GM23338 (cell line): ENCODE data around the gene PDE4C. TPM values are rescaled to one million over a fixed set of nuclear protein-coding genes. Genes with fewer than 3 reads are reported as not detected.

Experiments
- ATAC-seq: fragments of 200-7000 bp; cut with Tn5 transposase; 3 replicates; pipeline ENCODE4 v1.9.1; 2020
- DNase-seq: peaks from one replicate; pipeline ENCODE4 v3.0.0-alpha.2; 2015; ENCODE audit warnings: low spot score
- H2AFZ ChIP-seq: fragments of 200-600 bp; sonication (generic); 2 replicates; pipeline ENCODE4 v1.8.0; 2016; ENCODE audit warnings: antibody characterized with exemption, mild to moderate bottlenecking, moderate library complexity
- H3F3A ChIP-seq: fragments of 200-600 bp; sonication (generic); replicated peaks from 2 replicates; pipeline ENCODE4 v1.8.0; 2017; ENCODE audit warnings: antibody characterized with exemption, mixed run types, low read depth
- H3K27ac ChIP-seq: fragments of 200-600 bp; sonication (generic); 2 replicates; pipeline ENCODE4 v1.6.1; 2016; ENCODE audit warnings: low read depth
- H3K27me3 ChIP-seq: fragments of 200-600 bp; sonication (generic); 2 replicates; pipeline ENCODE4 v1.8.0; 2016; ENCODE audit warnings: mild to moderate bottlenecking, mixed run types, moderate library complexity; ENCODE audit not compliant: insufficient read depth
- H3K36me3 ChIP-seq: fragments of 200-600 bp; sonication (generic); 2 replicates; pipeline ENCODE4 v1.8.0; 2016; ENCODE audit warnings: mild to moderate bottlenecking; ENCODE audit not compliant: insufficient read depth
- H3K4me1 ChIP-seq: fragments of 200-600 bp; sonication (generic); 2 replicates; pipeline ENCODE4 v1.8.0; 2016; ENCODE audit warnings: mild to moderate bottlenecking, moderate library complexity; ENCODE audit not compliant: insufficient read depth
- H3K4me2 ChIP-seq: fragments of 200-600 bp; sonication (generic); 2 replicates; pipeline ENCODE4 v1.7.1; 2017; ENCODE audit warnings: mixed run types
- H3K4me3 ChIP-seq: fragments of 200-600 bp; sonication (generic); 2 replicates; pipeline ENCODE4 v1.6.1; 2016; ENCODE audit warnings: mixed run types
- H3K79me2 ChIP-seq: fragments of 200-600 bp; sonication (generic); replicated peaks from 2 replicates; pipeline ENCODE4 v1.8.0; 2017; ENCODE audit warnings: mild to moderate bottlenecking; ENCODE audit not compliant: insufficient read depth
- H3K9me2 ChIP-seq: fragments of 200-600 bp; sonication (generic); 2 replicates; pipeline ENCODE4 v1.8.0; 2017; ENCODE audit not compliant: insufficient read depth
- H4K20me1 ChIP-seq: fragments of 200-600 bp; sonication (generic); replicated peaks from 2 replicates; pipeline ENCODE4 v1.8.0; 2017; ENCODE audit warnings: mild to moderate bottlenecking; ENCODE audit not compliant: insufficient read depth
- H3K27ac Mint-ChIP-seq: 2 replicates; pipeline ENCODE4 v1.8.0; 2020; ENCODE audit warnings: inconsistent platforms, mild to moderate bottlenecking, moderate library complexity, mixed read lengths
- H3K27me3 Mint-ChIP-seq: 3 replicates; pipeline ENCODE4 v1.8.0; 2022; ENCODE audit warnings: low read depth, mild to moderate bottlenecking, moderate library complexity, mixed read lengths, inconsistent platforms; ENCODE audit not compliant: insufficient read depth, poor library complexity
- H3K36me3 Mint-ChIP-seq: 3 replicates; pipeline ENCODE4 v1.8.0; 2021; ENCODE audit warnings: low read depth, mild to moderate bottlenecking, inconsistent platforms, moderate library complexity, mixed read lengths
- H3K4me1 Mint-ChIP-seq: 3 replicates; pipeline ENCODE4 v1.8.0; 2020; ENCODE audit warnings: mild to moderate bottlenecking, inconsistent platforms, mixed read lengths
- H3K4me3 Mint-ChIP-seq: 3 replicates; pipeline ENCODE4 v1.8.0; 2021; ENCODE audit warnings: moderate library complexity, mild to moderate bottlenecking, inconsistent platforms, mixed read lengths
- H3K9me3 Mint-ChIP-seq: 3 replicates; pipeline ENCODE4 v1.8.0; 2020; ENCODE audit warnings: moderate library complexity, mild to moderate bottlenecking, inconsistent platforms, mixed read lengths
- CREB1 ChIP-seq: fragments of 250-450 bp; sonication (Bioruptor Pico); IDR thresholded peaks from 2 replicates; pipeline ENCODE4 v1.5.0; 2020; ENCODE audit warnings: low read depth, mild to moderate bottlenecking, moderate library complexity
- CTCF ChIP-seq, 2 experiments: fragments of 200-600 bp in 1 of 2; sonication (generic) in 1 of 2; conservative IDR thresholded peaks; 2 replicates each; pipeline versions ENCODE4 v1.5.1 to v1.6.1; 2016 to 2017; ENCODE audit warnings: antibody characterized with exemption in 2 of 2, low read depth in 2 of 2, mild to moderate bottlenecking in 2 of 2, moderate library complexity in 1 of 2
- ETS1 ChIP-seq: IDR thresholded peaks from 2 replicates; pipeline ENCODE4 v1.6.1; 2016; ENCODE audit warnings: antibody characterized with exemption
- EZH2phosphoT487 ChIP-seq: fragments of 200-600 bp; sonication (generic); IDR thresholded peaks from one replicate; pipeline ENCODE4 v1.8.1; 2018; ENCODE audit warnings: antibody characterized with exemption; ENCODE audit not compliant: unreplicated experiment
- NANOG ChIP-seq: IDR thresholded peaks from 2 replicates; pipeline ENCODE4 v1.6.1; 2016; ENCODE audit warnings: antibody characterized with exemption, borderline replicate concordance
- POLR2AphosphoS5 ChIP-seq: IDR thresholded peaks from 2 replicates; pipeline ENCODE4 v1.6.1; 2016; ENCODE audit warnings: antibody characterized with exemption, low read depth
- ZNF114 ChIP-seq: fragments of 250-450 bp; sonication (Bioruptor Pico); IDR thresholded peaks from 2 replicates; pipeline ENCODE4 v1.5.0; 2020; ENCODE audit warnings: mild to moderate bottlenecking, moderate library complexity
- ZNF331 ChIP-seq: fragments of 250-450 bp; sonication (Bioruptor Pico); IDR thresholded peaks from 2 replicates; pipeline ENCODE4 v1.5.0; 2020; ENCODE audit warnings: low read depth, mild to moderate bottlenecking, moderate library complexity
- polyA plus RNA-seq: library from polyadenylated mRNA; unstranded; fragments of >200 nt; fragmentation: Nextera tagmentation; extraction: Ambion mirVana; gene quantifications from 2 replicates; pipeline ENCODE4 v1.2.1, GENCODE V29; 2016
- total RNA-seq: library from RNA; depleted of rRNA; stranded (reverse); fragments of >200 nt; shearing (Covaris generic); gene quantifications from 2 replicates; pipeline ENCODE4 v1.2.3, GENCODE V29; 2014
- TF ChIP-seq, protein P1 (sequence below): fragments of 250-450 bp; sonication (Bioruptor Pico); IDR thresholded peaks from 2 replicates; pipeline ENCODE4 v1.5.0; 2020; ENCODE audit warnings: mild to moderate bottlenecking, moderate library complexity

The PDE4C gene
- total and polyA plus RNA-seq, 2 experiments from 2014 or later = 1.6 to 3.6 TPM

DNA sequence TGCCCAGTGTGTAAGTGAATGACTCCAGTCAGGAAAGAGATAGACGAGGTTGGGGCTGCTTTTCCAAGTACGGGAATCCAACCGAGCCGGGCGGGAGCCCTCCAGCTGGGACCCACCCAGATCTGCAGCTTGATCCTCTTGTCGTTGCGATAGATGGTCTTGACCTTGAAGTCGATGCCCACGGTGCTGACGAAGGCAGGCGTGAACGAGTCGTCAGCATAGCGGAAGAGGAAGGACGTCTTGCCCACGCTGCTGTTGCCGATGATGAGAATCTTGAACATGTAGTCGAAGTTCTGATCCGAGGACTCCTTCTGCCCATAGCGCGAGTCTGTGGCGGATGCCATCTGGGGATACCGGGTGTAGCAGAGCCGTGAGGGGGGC, 23.9 kb downstream of the PDE4C start:
- H3K9me3 Mint-ChIP-seq = no peaks in the 10 kb centered on the region
- H3K4me2 ChIP-seq = peak overlapping the region; percentile 94

More for the DNA sequence above, 23.9 kb downstream of the PDE4C start:
- H3F3A ChIP-seq = peaks cover 31% of the 10 kb centered on the region
- H4K20me1 ChIP-seq = peaks cover 5% of the 10 kb centered on the region
- H2AFZ ChIP-seq = no peak overlapping the region
- no peak for ATAC-seq
- Mint-ChIP-seq H3K4me3 (peak overlapping the region; percentile 97; the same call in 2 of the 3 replicates), H3K36me3 (peaks cover 35% of the 10 kb centered on the region), H3K27me3 (peaks cover 16% of the 10 kb centered on the region), H3K27ac (no peak overlapping the region), H3K4me1 (peaks cover 17% of the 10 kb centered on the region; the same call in 2 of the 3 replicates)
- H3K36me3 ChIP-seq = peaks cover 11% of the 10 kb centered on the region; the same call in 1 of the 2 replicates
- H3K4me1 ChIP-seq = peaks cover 11% of the 10 kb centered on the region
- H3K27ac ChIP-seq = no peak overlapping the region
- no peak for DNase-seq
- no peaks in the 10 kb centered on the region for H3K27me3 ChIP-seq
- peak overlapping the region; percentile 90 for H3K4me3 ChIP-seq
- H3K9me2 ChIP-seq = no peaks in the 10 kb centered on the region
- TF ChIP-seq ETS1 (no peak), NANOG (no peak), ZNF114 (no peak), EZH2phosphoT487 (no peak), CREB1 (CRISPR knock-in tag) (no peak), ZNF331 (no peak), POLR2AphosphoS5 (no peak), CTCF (conservative IDR thresholded peaks at IDR 0.05; ENCODE audit: low read depth in 2 of 2) (no peak)
- TF ChIP-seq, protein P1, sequence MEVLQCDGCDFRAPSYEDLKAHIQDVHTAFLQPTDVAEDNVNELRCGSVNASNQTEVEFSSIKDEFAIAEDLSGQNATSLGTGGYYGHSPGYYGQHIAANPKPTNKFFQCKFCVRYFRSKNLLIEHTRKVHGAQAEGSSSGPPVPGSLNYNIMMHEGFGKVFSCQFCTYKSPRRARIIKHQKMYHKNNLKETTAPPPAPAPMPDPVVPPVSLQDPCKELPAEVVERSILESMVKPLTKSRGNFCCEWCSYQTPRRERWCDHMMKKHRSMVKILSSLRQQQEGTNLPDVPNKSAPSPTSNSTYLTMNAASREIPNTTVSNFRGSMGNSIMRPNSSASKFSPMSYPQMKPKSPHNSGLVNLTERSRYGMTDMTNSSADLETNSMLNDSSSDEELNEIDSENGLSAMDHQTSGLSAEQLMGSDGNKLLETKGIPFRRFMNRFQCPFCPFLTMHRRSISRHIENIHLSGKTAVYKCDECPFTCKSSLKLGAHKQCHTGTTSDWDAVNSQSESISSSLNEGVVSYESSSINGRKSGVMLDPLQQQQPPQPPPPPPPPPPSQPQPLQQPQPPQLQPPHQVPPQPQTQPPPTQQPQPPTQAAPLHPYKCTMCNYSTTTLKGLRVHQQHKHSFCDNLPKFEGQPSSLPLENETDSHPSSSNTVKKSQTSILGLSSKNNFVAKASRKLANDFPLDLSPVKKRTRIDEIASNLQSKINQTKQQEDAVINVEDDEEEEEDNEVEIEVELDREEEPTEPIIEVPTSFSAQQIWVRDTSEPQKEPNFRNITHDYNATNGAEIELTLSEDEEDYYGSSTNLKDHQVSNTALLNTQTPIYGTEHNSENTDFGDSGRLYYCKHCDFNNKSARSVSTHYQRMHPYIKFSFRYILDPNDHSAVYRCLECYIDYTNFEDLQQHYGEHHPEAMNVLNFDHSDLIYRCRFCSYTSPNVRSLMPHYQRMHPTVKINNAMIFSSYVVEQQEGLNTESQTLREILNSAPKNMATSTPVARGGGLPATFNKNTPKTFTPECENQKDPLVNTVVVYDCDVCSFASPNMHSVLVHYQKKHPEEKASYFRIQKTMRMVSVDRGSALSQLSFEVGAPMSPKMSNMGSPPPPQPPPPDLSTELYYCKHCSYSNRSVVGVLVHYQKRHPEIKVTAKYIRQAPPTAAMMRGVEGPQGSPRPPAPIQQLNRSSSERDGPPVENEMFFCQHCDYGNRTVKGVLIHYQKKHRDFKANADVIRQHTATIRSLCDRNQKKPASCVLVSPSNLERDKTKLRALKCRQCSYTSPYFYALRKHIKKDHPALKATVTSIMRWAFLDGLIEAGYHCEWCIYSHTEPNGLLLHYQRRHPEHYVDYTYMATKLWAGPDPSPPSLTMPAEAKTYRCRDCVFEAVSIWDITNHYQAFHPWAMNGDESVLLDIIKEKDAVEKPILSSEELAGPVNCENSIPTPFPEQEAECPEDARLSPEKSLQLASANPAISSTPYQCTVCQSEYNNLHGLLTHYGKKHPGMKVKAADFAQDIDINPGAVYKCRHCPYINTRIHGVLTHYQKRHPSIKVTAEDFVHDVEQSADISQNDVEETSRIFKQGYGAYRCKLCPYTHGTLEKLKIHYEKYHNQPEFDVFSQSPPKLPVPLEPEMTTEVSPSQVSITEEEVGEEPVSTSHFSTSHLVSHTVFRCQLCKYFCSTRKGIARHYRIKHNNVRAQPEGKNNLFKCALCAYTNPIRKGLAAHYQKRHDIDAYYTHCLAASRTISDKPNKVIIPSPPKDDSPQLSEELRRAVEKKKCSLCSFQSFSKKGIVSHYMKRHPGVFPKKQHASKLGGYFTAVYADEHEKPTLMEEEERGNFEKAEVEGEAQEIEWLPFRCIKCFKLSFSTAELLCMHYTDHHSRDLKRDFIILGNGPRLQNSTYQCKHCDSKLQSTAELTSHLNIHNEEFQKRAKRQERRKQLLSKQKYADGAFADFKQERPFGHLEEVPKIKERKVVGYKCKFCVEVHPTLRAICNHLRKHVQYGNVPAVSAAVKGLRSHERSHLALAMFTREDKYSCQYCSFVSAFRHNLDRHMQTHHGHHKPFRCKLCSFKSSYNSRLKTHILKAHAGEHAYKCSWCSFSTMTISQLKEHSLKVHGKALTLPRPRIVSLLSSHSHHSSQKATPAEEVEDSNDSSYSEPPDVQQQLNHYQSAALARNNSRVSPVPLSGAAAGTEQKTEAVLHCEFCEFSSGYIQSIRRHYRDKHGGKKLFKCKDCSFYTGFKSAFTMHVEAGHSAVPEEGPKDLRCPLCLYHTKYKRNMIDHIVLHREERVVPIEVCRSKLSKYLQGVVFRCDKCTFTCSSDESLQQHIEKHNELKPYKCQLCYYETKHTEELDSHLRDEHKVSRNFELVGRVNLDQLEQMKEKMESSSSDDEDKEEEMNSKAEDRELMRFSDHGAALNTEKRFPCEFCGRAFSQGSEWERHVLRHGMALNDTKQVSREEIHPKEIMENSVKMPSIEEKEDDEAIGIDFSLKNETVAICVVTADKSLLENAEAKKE (CRISPR knock-in tag) = no peak
- 0 out of 2 replicates have a peak, but pooled peaks cover 6% of the 10 kb centered on the region for H3K79me2 ChIP-seq
